HG02870 (cell line): ENCODE results near the gene SEMA5B.

Experiments used
- ATAC-seq: cut with Tn5 transposase; IDR thresholded peaks from one replicate; pipeline ENCODE4 v1.9.1; 2021; ENCODE audit warnings: mild to moderate bottlenecking, moderate library complexity; ENCODE audit not compliant: unreplicated experiment

Gene SEMA5B

GRCh38 chr3:122996038-122996580 is 31.5 kb downstream of the SEMA5B start:
- no peak for ATAC-seq

GRCh38 chr3:122994954-122995353 is 32.6 kb downstream of the SEMA5B start:
- ATAC-seq, result no peak

- ATAC-seq, result no peak
These were observed 34.2 kb downstream of the SEMA5B start for GRCh38 chr3:122993124-122993978.

GRCh38 chr3:122992676-122993075 is 34.9 kb downstream of the SEMA5B start:
- ATAC-seq, result no peak

- no peak for ATAC-seq
These were observed 35.4 kb downstream of the SEMA5B start for GRCh38 chr3:122992133-122992532.

GRCh38 chr3:122991236-122991985 is 36.2 kb downstream of the SEMA5B start:
- no peak for ATAC-seq

- ATAC-seq, result no peak
These were observed 37.5 kb downstream of the SEMA5B start for GRCh38 chr3:122989856-122990575.

- ATAC-seq, result no peak
These were observed 39.1 kb downstream of the SEMA5B start for GRCh38 chr3:122988508-122988907.

- no peak for ATAC-seq
These were observed 39.7 kb downstream of the SEMA5B start for GRCh38 chr3:122987736-122988319.

GRCh38 chr3:122987231-122987630 is 40.3 kb downstream of the SEMA5B start:
- ATAC-seq, result no peak

- no peak for ATAC-seq
These were observed 40.8 kb downstream of the SEMA5B start for GRCh38 chr3:122986693-122987179.

GRCh38 chr3:122985539-122985938 is 42.0 kb downstream of the SEMA5B start:
- no peak for ATAC-seq

GRCh38 chr3:122984650-122985049 is 42.9 kb downstream of the SEMA5B start:
- no peak for ATAC-seq

GRCh38 chr3:122984007-122984406 is 43.6 kb downstream of the SEMA5B start:
- ATAC-seq, result no peak

GRCh38 chr3:122982216-122983185 is 45.1 kb downstream of the SEMA5B start:
- ATAC-seq, result no peak

- no peak for ATAC-seq
These were observed 48.4 kb downstream of the SEMA5B start for GRCh38 chr3:122979211-122979610.

GRCh38 chr3:122978569-122978968 is 49.0 kb downstream of the SEMA5B start:
- no peak for ATAC-seq

- no peak for ATAC-seq
These were observed 49.7 kb downstream of the SEMA5B start for GRCh38 chr3:122977746-122978466.

GRCh38 chr3:122975924-122976293 is 51.7 kb downstream of the SEMA5B start:
- ATAC-seq, result no peak
